OCI-LY7 (cell line): ENCODE measurements around the gene ISY1.
"Not testable (repeated sequence)": the region's sequence is repeated elsewhere in the genome, so short reads cannot be mapped to it uniquely, and the experiment has no call there.

Experiments
- CTCF ChIP-seq: fragments of 200-600 bp; sonication (generic); conservative IDR thresholded peaks from 2 replicates; pipeline ENCODE4 v1.5.1; 2014; ENCODE audit warnings: mild to moderate bottlenecking, antibody characterized with exemption, low read length, moderate library complexity, mixed read lengths
- EZH2phosphoT487 ChIP-seq: fragments of 200-600 bp; sonication (generic); IDR thresholded peaks from 2 replicates; pipeline ENCODE4 v1.6.1; 2018; ENCODE audit warnings: low read depth, borderline replicate concordance, mild to moderate bottlenecking, mixed run types, antibody characterized with exemption, low read length, moderate library complexity, mixed read lengths

- TF ChIP-seq CTCF, EZH2phosphoT487: not testable (repeated sequence)
Observed at GRCh38 chr3:129165594-129165993, 4.7 kb upstream of the ISY1 start.
